ENCODE measurements around the gene SLBP. TPM values are rescaled to one million over a fixed set of nuclear protein-coding genes. Genes with fewer than 3 reads are reported as not detected.

SLBP gene
- total RNA-seq, 2 donors from 2014 or later = 52.1 to 60.7 TPM

DNA sequence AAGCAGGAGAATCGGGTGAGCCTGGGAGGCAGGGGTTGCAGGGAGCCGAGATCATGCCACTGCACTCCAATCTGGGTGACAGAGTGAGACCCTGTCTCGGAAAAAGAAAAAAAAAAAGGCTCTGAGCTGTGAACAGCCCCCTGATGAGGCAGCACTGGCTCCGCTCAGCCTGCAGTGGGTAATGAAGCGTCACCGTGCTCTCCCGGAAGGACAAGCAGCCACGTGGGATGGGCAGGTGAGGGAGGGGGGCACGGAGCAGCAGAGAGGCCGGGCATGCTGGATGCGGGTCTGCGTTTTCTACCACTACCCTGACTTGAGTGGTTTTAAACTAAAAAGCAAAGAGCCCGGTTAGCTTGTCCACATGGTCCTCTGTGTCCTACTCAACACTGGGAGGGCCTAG lies 24.7 kb upstream of the SLBP start:
- H3K27ac ChIP-seq (ENCODE audit: low read depth, low read length) = no peak overlapping the region
- DNase-seq = no peak
- 92 to 97% methylated on average over 12 to 13 of the region's 13 CpGs for WGBS, 2 experiments (ENCODE audit: insufficient coverage in 1 of 2, insufficient read length in 1 of 2)
- peak overlapping the region; percentile 53 for H3K4me3 ChIP-seq (ENCODE audit: low read length)
- H3K36me3 ChIP-seq (ENCODE audit: control insufficient read depth, insufficient read depth, low read length) = peaks cover 90% of the 10 kb centered on the region
- Mint-ChIP-seq H3K27me3 (ENCODE audit: insufficient read depth) (no peaks in the 10 kb centered on the region), H3K4me1 (no peaks in the 10 kb centered on the region), H3K36me3 (ENCODE audit: low read depth) (peaks cover 80% of the 10 kb centered on the region), H3K4me3 (no peak overlapping the region), H3K9me3 (peaks cover 22% of the 10 kb centered on the region), H3K27ac (no peak overlapping the region)
- TF ChIP-seq, protein P1, sequence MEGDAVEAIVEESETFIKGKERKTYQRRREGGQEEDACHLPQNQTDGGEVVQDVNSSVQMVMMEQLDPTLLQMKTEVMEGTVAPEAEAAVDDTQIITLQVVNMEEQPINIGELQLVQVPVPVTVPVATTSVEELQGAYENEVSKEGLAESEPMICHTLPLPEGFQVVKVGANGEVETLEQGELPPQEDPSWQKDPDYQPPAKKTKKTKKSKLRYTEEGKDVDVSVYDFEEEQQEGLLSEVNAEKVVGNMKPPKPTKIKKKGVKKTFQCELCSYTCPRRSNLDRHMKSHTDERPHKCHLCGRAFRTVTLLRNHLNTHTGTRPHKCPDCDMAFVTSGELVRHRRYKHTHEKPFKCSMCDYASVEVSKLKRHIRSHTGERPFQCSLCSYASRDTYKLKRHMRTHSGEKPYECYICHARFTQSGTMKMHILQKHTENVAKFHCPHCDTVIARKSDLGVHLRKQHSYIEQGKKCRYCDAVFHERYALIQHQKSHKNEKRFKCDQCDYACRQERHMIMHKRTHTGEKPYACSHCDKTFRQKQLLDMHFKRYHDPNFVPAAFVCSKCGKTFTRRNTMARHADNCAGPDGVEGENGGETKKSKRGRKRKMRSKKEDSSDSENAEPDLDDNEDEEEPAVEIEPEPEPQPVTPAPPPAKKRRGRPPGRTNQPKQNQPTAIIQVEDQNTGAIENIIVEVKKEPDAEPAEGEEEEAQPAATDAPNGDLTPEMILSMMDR (conservative IDR thresholded peaks at IDR 0.05) = no peak
- H3K9me3 ChIP-seq (ENCODE audit: control insufficient read depth, low read length) = peaks cover 37% of the 10 kb centered on the region
- no peaks in the 10 kb centered on the region for H3K4me1 ChIP-seq (ENCODE audit: control insufficient read depth, insufficient read depth, low read length)
- H3K9ac ChIP-seq (ENCODE audit: extremely low read depth, low read length, poor library complexity, severe bottlenecking) = no peak overlapping the region
- no peaks in the 10 kb centered on the region for H3K27me3 ChIP-seq (ENCODE audit: control insufficient read depth, insufficient read depth, low read length, poor library complexity, severe bottlenecking)

GRCh38 chr4:1735215-1735614 lies 23.1 kb upstream of the SLBP start:
- no peaks in the 10 kb centered on the region for H3K4me1 Mint-ChIP-seq
- TF ChIP-seq, protein P1 (conservative IDR thresholded peaks at IDR 0.05) = no peak
- H3K27ac Mint-ChIP-seq = no peak overlapping the region
- Histone ChIP-seq H3K9me3 (ENCODE audit: control insufficient read depth, low read length) (peaks cover 37% of the 10 kb centered on the region), H3K4me3 (ENCODE audit: low read length) (no peak overlapping the region), H3K4me1 (ENCODE audit: control insufficient read depth, insufficient read depth, low read length) (no peaks in the 10 kb centered on the region), H3K36me3 (ENCODE audit: control insufficient read depth, insufficient read depth, low read length) (peaks cover 90% of the 10 kb centered on the region), H3K9ac (ENCODE audit: extremely low read depth, low read length, poor library complexity, severe bottlenecking) (no peak overlapping the region), H3K27ac (ENCODE audit: low read depth, low read length) (no peak overlapping the region), H3K27me3 (ENCODE audit: control insufficient read depth, insufficient read depth, low read length, poor library complexity, severe bottlenecking) (no peaks in the 10 kb centered on the region)
- WGBS, 2 experiments (ENCODE audit: insufficient coverage in 1 of 2, insufficient read length in 1 of 2) = 94 to 96% methylated on average over 14 to 20 of the region's 20 CpGs
- peaks cover 22% of the 10 kb centered on the region for H3K9me3 Mint-ChIP-seq
- H3K4me3 Mint-ChIP-seq = no peak overlapping the region
- DNase-seq = no peak
- peaks cover 76% of the 10 kb centered on the region for H3K36me3 Mint-ChIP-seq (ENCODE audit: low read depth)
- H3K27me3 Mint-ChIP-seq (ENCODE audit: insufficient read depth) = no peaks in the 10 kb centered on the region

DNA sequence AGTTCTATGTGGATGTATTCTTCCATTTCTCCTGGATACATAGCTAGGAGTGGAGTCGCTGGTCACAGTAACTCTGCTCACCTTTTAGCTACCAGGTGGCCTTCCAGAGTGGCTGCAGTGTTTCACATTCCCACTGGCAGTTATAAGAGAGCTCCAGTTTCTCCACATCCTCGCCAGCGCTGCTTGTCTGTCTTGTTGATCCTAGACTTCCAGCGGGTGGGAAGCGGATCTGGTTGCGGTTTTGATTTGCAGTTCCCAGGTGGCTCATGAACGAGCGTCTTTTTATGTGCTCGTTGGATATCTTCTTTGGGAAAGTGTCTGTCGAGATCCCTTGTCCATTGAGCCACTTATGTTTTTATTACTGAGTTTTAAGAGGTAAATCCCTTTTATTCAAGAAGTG lies 20.8 kb upstream of the SLBP start:
- Mint-ChIP-seq H3K36me3 (ENCODE audit: low read depth) (peaks cover 74% of the 10 kb centered on the region), H3K4me3 (no peak overlapping the region), H3K27me3 (ENCODE audit: insufficient read depth) (no peaks in the 10 kb centered on the region), H3K4me1 (no peaks in the 10 kb centered on the region), H3K27ac (no peak overlapping the region), H3K9me3 (peaks cover 11% of the 10 kb centered on the region)
- H3K27ac ChIP-seq (ENCODE audit: low read depth, low read length) = no peak overlapping the region
- TF ChIP-seq, protein P1 (conservative IDR thresholded peaks at IDR 0.05) = no peak
- H3K36me3 ChIP-seq (ENCODE audit: control insufficient read depth, insufficient read depth, low read length) = peaks cover 91% of the 10 kb centered on the region
- H3K27me3 ChIP-seq (ENCODE audit: control insufficient read depth, insufficient read depth, low read length, poor library complexity, severe bottlenecking) = no peaks in the 10 kb centered on the region
- no peaks in the 10 kb centered on the region for H3K4me1 ChIP-seq (ENCODE audit: control insufficient read depth, insufficient read depth, low read length)
- H3K4me3 ChIP-seq (ENCODE audit: low read length) = no peak overlapping the region
- H3K9ac ChIP-seq (ENCODE audit: extremely low read depth, low read length, poor library complexity, severe bottlenecking) = no peak overlapping the region
- no peak for DNase-seq
- 95 to 97% methylated on average over 10 of the region's 10 CpGs for WGBS, 2 experiments (ENCODE audit: insufficient coverage in 1 of 2, insufficient read length in 1 of 2)
- peaks cover 26% of the 10 kb centered on the region for H3K9me3 ChIP-seq (ENCODE audit: control insufficient read depth, low read length)
